ENCODE results near the gene BANP. TPM values are rescaled to one million over a fixed set of nuclear protein-coding genes. Genes with fewer than 3 reads are reported as not detected.
"Not testable (repeated sequence)": the region's sequence is repeated elsewhere in the genome, so short reads cannot be mapped to it uniquely, and the experiment has no call there.

BANP gene
- total RNA-seq, 2 experiments from 2014 or later: 26.8 to 31.0 TPM

- CTCF ChIA-PET, POLR2A ChIA-PET: not testable (repeated sequence)
These were observed 86.8 kb downstream of the BANP start for GRCh38 chr16:88037876-88038525.

- POLR2A ChIA-PET, CTCF ChIA-PET: not testable (repeated sequence)
These were observed 87.3 kb downstream of the BANP start for GRCh38 chr16:88038526-88038908.

- POLR2A ChIA-PET: no interaction called here
- CTCF ChIA-PET: no interaction called here
These were observed 88.4 kb downstream of the BANP start for GRCh38 chr16:88039591-88039990.

- CTCF ChIA-PET, POLR2A ChIA-PET: not testable (repeated sequence)
These were observed 89.1 kb downstream of the BANP start for GRCh38 chr16:88040196-88040876.

- CTCF ChIA-PET, POLR2A ChIA-PET: not testable (repeated sequence)
These were observed 89.6 kb downstream of the BANP start for GRCh38 chr16:88040877-88041244.

- POLR2A ChIA-PET, CTCF ChIA-PET: not testable (repeated sequence)
These were observed 90.3 kb downstream of the BANP start for GRCh38 chr16:88041506-88041905.

- CTCF ChIA-PET, POLR2A ChIA-PET: not testable (repeated sequence)
These were observed 90.8 kb downstream of the BANP start for GRCh38 chr16:88041986-88042562.

GRCh38 chr16:88043208-88043910 is 92.1 kb downstream of the BANP start:
- POLR2A ChIA-PET, CTCF ChIA-PET: not testable (repeated sequence)

GRCh38 chr16:88044121-88044581 is 92.9 kb downstream of the BANP start:
- CTCF ChIA-PET, POLR2A ChIA-PET: not testable (repeated sequence)

GRCh38 chr16:88045361-88045760 is 94.1 kb downstream of the BANP start:
- POLR2A ChIA-PET, CTCF ChIA-PET: not testable (repeated sequence)

- ChIA-PET CTCF (no interaction called here), POLR2A (no interaction called here)
These were observed 94.6 kb downstream of the BANP start for GRCh38 chr16:88045820-88046303.

GRCh38 chr16:88047462-88047861 is 96.2 kb downstream of the BANP start:
- ChIA-PET POLR2A (no interaction called here), CTCF (no interaction called here)

- ChIA-PET POLR2A (no interaction called here), CTCF (no interaction called here)
These were observed 97.8 kb downstream of the BANP start for GRCh38 chr16:88048985-88049384.

GRCh38 chr16:88049561-88050545 is 98.6 kb downstream of the BANP start:
- POLR2A ChIA-PET: no interaction called here
- CTCF ChIA-PET: no interaction called here

- CTCF ChIA-PET: no interaction called here
These were observed 99.9 kb downstream of the BANP start for GRCh38 chr16:88050952-88051660.

GRCh38 chr16:88052661-88053060 is 101.4 kb downstream of the BANP start:
- POLR2A ChIA-PET: no interaction called here
- CTCF ChIA-PET: no interaction called here

More at GRCh38 chr16:88050952-88051660, 99.9 kb downstream of the BANP start:
- POLR2A ChIA-PET: no interaction called here

GRCh38 chr16:88053479-88053878 is 102.2 kb downstream of the BANP start:
- CTCF ChIA-PET, POLR2A ChIA-PET: not testable (repeated sequence)

- ChIA-PET POLR2A (no interaction called here), CTCF (no interaction called here)
These were observed 104.1 kb downstream of the BANP start for GRCh38 chr16:88055356-88055755.

- ChIA-PET POLR2A (interaction anchor here (0.5 kb wide), 1 partner anchor 119 kb away, joined by 3 read pairs; no protein-coding TSS in a partner anchor), CTCF (no interaction called here)
These were observed 105.0 kb downstream of the BANP start for GRCh38 chr16:88056212-88056611.

All from activated CD8-positive, alpha-beta memory T cell treated with anti-CD3 and anti-CD28 coated beads for 36 hours (primary cell).